Keratinocyte (primary cell): ENCODE data around the gene NSA2. TPM values are rescaled to one million over a fixed set of nuclear protein-coding genes. Genes with fewer than 3 reads are reported as not detected.
A peak's percentile ranks its signal among the peaks of the same experiment; 100 is the strongest.

Experiments used
- DNase-seq: peaks from one replicate; pipeline ENCODE4 v3.0.0-alpha.2; 2011; ENCODE audit warnings: low read depth, missing footprints, low spot score
- FAIRE-seq: peaks from 2 replicates; lab custom pipeline; 2011; peaks lifted over from hg19 to GRCh38; lab: Jason Lieb, UNC
- H2AFZ ChIP-seq: 2 replicates; pipeline ENCODE4 v1.6.0; 2012; ENCODE audit warnings: low read length, control low read depth, inconsistent platforms; ENCODE audit not compliant: control insufficient read depth
- H3K27ac ChIP-seq: 2 replicates; pipeline ENCODE4 v1.5.1; 2011; ENCODE audit warnings: low read length; ENCODE audit not compliant: control insufficient read depth, insufficient read depth
- H3K27me3 ChIP-seq: 3 replicates; pipeline ENCODE4 v1.6.0; 2011; ENCODE audit warnings: low read length; ENCODE audit not compliant: control insufficient read depth, insufficient read depth; ENCODE audit errors: extremely low read depth
- H3K36me3 ChIP-seq, 2 experiments: 2 replicates in 1 of 2; 3 replicates in 1 of 2; pipeline ENCODE4 v1.5.1; 2011; ENCODE audit warnings: low read length in 2 of 2, mild to moderate bottlenecking in 1 of 2; ENCODE audit not compliant: control insufficient read depth in 2 of 2, insufficient read depth in 2 of 2; ENCODE audit errors: extremely low read depth in 1 of 2
- H3K4me1 ChIP-seq: 3 replicates; pipeline ENCODE4 v1.5.1; 2011; ENCODE audit warnings: low read length; ENCODE audit not compliant: control insufficient read depth, insufficient read depth; ENCODE audit errors: extremely low read depth
- H3K4me2 ChIP-seq: 3 replicates; pipeline ENCODE4 v1.6.0; 2011; ENCODE audit warnings: low read depth, low read length; ENCODE audit not compliant: control insufficient read depth, insufficient read depth; ENCODE audit errors: extremely low read depth
- H3K4me3 ChIP-seq, 3 experiments: fragments of 200-600 bp in 1 of 3; sonication (generic) in 1 of 3; 2 replicates in 2 of 3; 3 replicates in 1 of 3; pipeline ENCODE4 v1.5.1; 2011 to 2016; ENCODE audit warnings: low read length in 3 of 3, mild to moderate bottlenecking in 3 of 3, control low read depth in 2 of 3, inconsistent platforms in 1 of 3, low read depth in 1 of 3, mixed read lengths in 1 of 3, mixed run types in 1 of 3, moderate library complexity in 1 of 3; ENCODE audit not compliant: control insufficient read depth in 2 of 3, insufficient read depth in 2 of 3; ENCODE audit errors: extremely low read depth in 1 of 3
- H3K79me2 ChIP-seq: 2 replicates; pipeline ENCODE4 v1.6.0; 2012; ENCODE audit warnings: low read length; ENCODE audit not compliant: control insufficient read depth, insufficient read depth
- H3K9ac ChIP-seq: 3 replicates; pipeline ENCODE4 v1.6.0; 2011; ENCODE audit warnings: low read length; ENCODE audit not compliant: control insufficient read depth, insufficient read depth; ENCODE audit errors: extremely low read depth
- H3K9me1 ChIP-seq: 3 replicates; pipeline ENCODE4 v1.6.0; 2011; ENCODE audit warnings: low read length; ENCODE audit not compliant: control insufficient read depth, insufficient read depth; ENCODE audit errors: extremely low read depth
- H3K9me3 ChIP-seq: 2 replicates; pipeline ENCODE4 v1.5.1; 2012; ENCODE audit warnings: low read depth, low read length; ENCODE audit not compliant: control insufficient read depth
- H4K20me1 ChIP-seq: 3 replicates; pipeline ENCODE4 v1.6.0; 2011; ENCODE audit warnings: low read length; ENCODE audit not compliant: control insufficient read depth, insufficient read depth; ENCODE audit errors: extremely low read depth
- CTCF ChIP-seq, 3 experiments: IDR thresholded peaks in 1 of 3; conservative IDR thresholded peaks in 1 of 3; optimal IDR thresholded peaks in 1 of 3; 2 replicates in 2 of 3; 3 replicates in 1 of 3; pipeline versions ENCODE3 to v1.5.1; 2011; ENCODE audit warnings: low read length in 3 of 3, mild to moderate bottlenecking in 3 of 3, moderate library complexity in 2 of 3, control low read depth in 1 of 3, inconsistent platforms in 1 of 3; ENCODE audit not compliant: insufficient read depth in 2 of 3; ENCODE audit errors: extremely low read depth in 1 of 3
- EZH2 ChIP-seq: IDR thresholded peaks from one replicate; pipeline ENCODE4 v1.6.1; 2012; ENCODE audit warnings: inconsistent platforms, mild to moderate bottlenecking, low read length, moderate library complexity
- dilution Hi-C: fragments of 300-500 bp; cut with MboI; formaldehyde crosslinking; loops from one replicate; pipeline ENCODE4 v1.7.0; 2020; ENCODE audit warnings: low sequenced_read_pairs; ENCODE audit not compliant: extremely low pct_ligation_motif_present
- polyA plus RNA-seq, 5 experiments: library from polyadenylated mRNA; depleted of rRNA in 3 of 5; stranded (reverse) in 3 of 5; stranded (forward) in 1 of 5; unstranded in 1 of 5; fragments of >200 nt; gene quantifications; 1 replicate in 1 of 5; 2 replicates in 3 of 5; 3 replicates in 1 of 5; pipeline versions ENCODE4 v1.2.1 to v1.2.3, GENCODE V29; 2011 to 2012; ENCODE audit warnings: missing spikeins in 2 of 5, low read depth in 1 of 5, low replicate concordance in 1 of 5

Gene NSA2
- polyA plus RNA-seq, 1 donor (not counting 4 experiments of a cell fraction or from before 2014, with no cell fraction given) = 107 TPM

DNA sequence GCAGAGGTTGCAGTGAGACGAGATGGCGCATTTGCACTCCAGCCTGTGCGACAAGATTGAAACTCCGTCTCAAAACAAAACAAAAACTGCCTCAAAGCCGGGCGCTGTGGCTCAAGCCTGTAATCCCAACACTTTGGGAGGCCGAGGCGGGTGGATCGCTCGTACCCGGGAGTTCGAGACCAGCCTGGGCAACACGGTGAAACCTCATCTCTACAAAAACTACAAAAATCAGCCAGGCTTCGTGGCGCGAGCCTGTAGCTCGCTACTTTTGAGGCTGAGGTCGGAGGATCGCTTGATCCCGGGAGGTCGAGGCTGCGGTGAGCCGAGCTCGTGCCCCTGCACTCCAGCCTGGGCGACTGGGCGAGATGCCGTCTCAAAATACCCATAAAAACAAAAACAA is 1.1 kb upstream of the NSA2 start:
- Histone ChIP-seq H3K27me3 (no peaks in the 10 kb centered on the region), H3K9me1 (no peaks in the 10 kb centered on the region), H2AFZ (peak overlapping the region; percentile 10), H3K79me2 (peaks cover 49% of the 10 kb centered on the region), H3K27ac (peak overlapping the region; percentile 96), H3K4me3 (peak overlapping the region; percentile 76 to 100 (median 99)), H3K4me1 (peaks cover 58% of the 10 kb centered on the region), H3K9ac (peak overlapping the region; percentile 96), H3K36me3 (peaks cover 0 to 3% of the 10 kb centered on the region in 2 experiments), H4K20me1 (no peaks in the 10 kb centered on the region), H3K4me2 (peak overlapping the region; percentile 83), H3K9me3 (no peaks in the 10 kb centered on the region)
- no peak for TF ChIP-seq CTCF (optimal IDR thresholded peaks at IDR 0.05 in 1 of 3, IDR thresholded peaks at IDR 0.05 in 1 of 3, conservative IDR thresholded peaks at IDR 0.05 in 1 of 3; ENCODE audit: extremely low read depth in 1 of 3, insufficient read depth in 2 of 3, low read length in 3 of 3)
- no peak for TF ChIP-seq EZH2
- FAIRE-seq (no peak), DNase-seq (no peak)
- dilution Hi-C loops = no loop called here

GRCh38 chr5:74766418-74766848 is 616 bp upstream of the NSA2 start:
- DNase-seq = peak; percentile 52
- peaks cover 0 to 3% of the 10 kb centered on the region in 2 experiments for H3K36me3 ChIP-seq
- no peaks in the 10 kb centered on the region for H3K9me1 ChIP-seq
- H3K9ac ChIP-seq = peak overlapping the region; percentile 96
- H3K4me2 ChIP-seq = peak overlapping the region; percentile 83
- no peaks in the 10 kb centered on the region for H4K20me1 ChIP-seq
- no peaks in the 10 kb centered on the region for H3K9me3 ChIP-seq
- TF ChIP-seq CTCF (optimal IDR thresholded peaks at IDR 0.05 in 1 of 3, IDR thresholded peaks at IDR 0.05 in 1 of 3, conservative IDR thresholded peaks at IDR 0.05 in 1 of 3; ENCODE audit: extremely low read depth in 1 of 3, insufficient read depth in 2 of 3, low read length in 3 of 3) = peak in 2 of 3 experiments; percentile 35 to 42
- TF ChIP-seq EZH2 = no peak
- H3K79me2 ChIP-seq = peaks cover 49% of the 10 kb centered on the region
- peak overlapping the region; percentile 76 to 100 (median 99) for H3K4me3 ChIP-seq
- H3K27me3 ChIP-seq = no peaks in the 10 kb centered on the region
- H3K4me1 ChIP-seq = peaks cover 53% of the 10 kb centered on the region
- FAIRE-seq = no peak
- peak overlapping the region; percentile 98 for H2AFZ ChIP-seq
- dilution Hi-C loops = no loop called here
- peak overlapping the region; percentile 96 for H3K27ac ChIP-seq
